Activated CD8-positive, alpha-beta T cell treated with anti-CD3 and anti-CD28 coated beads for 36 hours (primary cell): Measurements from ENCODE around the gene GLRX2. TPM values are rescaled to one million over a fixed set of nuclear protein-coding genes. Genes with fewer than 3 reads are reported as not detected.
A peak's percentile ranks its signal among the peaks of the same experiment; 100 is the strongest.

Experiments
- ATAC-seq: fragments of 200-7000 bp; cut with Tn5 transposase; one replicate; pipeline ENCODE4 v1.10.0; 2021; ENCODE audit warnings: mild to moderate bottlenecking, moderate library complexity
- CTCF ChIA-PET: fragments of 350-600 bp; sonication (Branson Sonifier 250); formaldehyde crosslinking; loops from one replicate; lab custom pipeline; 2021; ENCODE audit warnings: antibody characterized with exemption; lab: Charles Lee
- POLR2A ChIA-PET: fragments of 350-600 bp; sonication (Branson Sonifier 250); formaldehyde crosslinking; loops from one replicate; lab custom pipeline; 2021; ENCODE audit warnings: antibody characterized with exemption; lab: Charles Lee
- DNase-seq: peaks from one replicate; pipeline ENCODE4 v3.0.0-alpha.2; 2020
- H3K27ac Mint-ChIP-seq: one replicate; pipeline ENCODE4 v1.8.0; 2021; ENCODE audit warnings: mild to moderate bottlenecking, mixed read lengths
- H3K27me3 Mint-ChIP-seq: one replicate; pipeline ENCODE4 v1.8.0; 2021; ENCODE audit warnings: mixed read lengths
- H3K36me3 Mint-ChIP-seq: one replicate; pipeline ENCODE4 v1.8.0; 2021; ENCODE audit warnings: low read depth, mixed read lengths
- H3K4me1 Mint-ChIP-seq: one replicate; pipeline ENCODE4 v1.8.0; 2021; ENCODE audit warnings: low read depth, mixed read lengths
- H3K4me3 Mint-ChIP-seq: one replicate; pipeline ENCODE4 v1.8.0; 2021; ENCODE audit warnings: mild to moderate bottlenecking, moderate library complexity, mixed read lengths
- H3K9me3 Mint-ChIP-seq: one replicate; pipeline ENCODE4 v1.8.0; 2021; ENCODE audit warnings: mixed read lengths
- CTCF ChIP-seq: fragments of 200-600 bp; IDR thresholded peaks from one replicate; pipeline ENCODE4 v1.8.0; 2022; ENCODE audit warnings: antibody characterized with exemption, mild to moderate bottlenecking
- intact Hi-C: fragments of 100-400 bp; cut with micrococcal nuclease; formaldehyde crosslinking; loops from one replicate; pipeline ENCODE4 v1.10.0; 2022
- total RNA-seq, 2 experiments: library from RNA; stranded (reverse); gene quantifications; one replicate each; pipeline ENCODE4 v1.2.3, GENCODE V29; 2021

Gene GLRX2
- total RNA-seq, 2 experiments from 2014 or later: 24.3 to 29.5 TPM

DNA sequence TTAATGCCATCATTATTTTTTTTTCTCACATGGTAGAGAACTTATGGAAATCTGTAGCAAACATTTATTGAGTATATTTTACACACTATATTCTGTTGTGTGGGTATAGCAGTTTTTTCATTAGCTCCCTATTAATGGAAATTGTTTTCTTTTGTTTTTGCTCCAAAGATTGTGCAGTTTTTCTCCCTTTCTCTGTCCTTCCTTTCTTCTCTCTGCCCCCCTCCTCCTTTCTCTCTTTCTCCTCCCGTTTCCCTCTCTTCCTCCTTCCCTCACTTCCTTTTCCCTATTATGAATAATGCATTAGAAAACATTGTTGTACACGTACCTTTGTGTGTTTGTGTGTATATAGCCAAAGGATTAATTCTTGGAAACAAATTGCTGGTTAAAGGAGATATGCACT, 37.2 kb upstream of the GLRX2 start:
- ATAC-seq (no peak), DNase-seq (no peak)
- intact Hi-C loops: no loop called here
- CTCF ChIA-PET: interaction anchor here (1.6 kb wide), 1 partner anchor 20 kb away, joined by 4 read pairs; the partner anchor contains the start of gene CDC73
- POLR2A ChIA-PET: no interaction called here
- Mint-ChIP-seq H3K27me3 (no peaks in the 10 kb centered on the region), H3K36me3 (peaks cover 41% of the 10 kb centered on the region), H3K4me3 (no peak overlapping the region), H3K4me1 (peaks cover 19% of the 10 kb centered on the region), H3K9me3 (no peaks in the 10 kb centered on the region), H3K27ac (no peak overlapping the region)
- TF ChIP-seq CTCF: no peak

DNA sequence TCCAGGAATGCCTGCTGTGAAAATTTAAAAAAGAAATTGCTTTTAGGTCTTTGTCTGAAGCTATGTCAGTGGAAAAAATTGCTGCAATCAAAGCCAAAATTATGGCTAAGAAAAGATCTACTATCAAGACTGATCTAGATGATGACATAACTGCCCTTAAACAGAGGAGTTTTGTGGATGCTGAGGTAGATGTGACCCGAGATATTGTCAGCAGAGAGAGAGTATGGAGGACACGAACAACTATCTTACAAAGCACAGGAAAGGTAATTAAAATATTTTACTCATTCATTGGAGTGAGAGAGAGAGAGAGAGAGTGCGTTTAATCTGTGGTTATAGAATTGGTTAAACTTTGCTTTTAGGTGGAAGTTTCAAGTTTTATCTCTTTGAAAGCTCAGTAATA, 36.6 kb upstream of the GLRX2 start:
- Mint-ChIP-seq H3K4me3 (no peak overlapping the region), H3K27me3 (no peaks in the 10 kb centered on the region), H3K9me3 (no peaks in the 10 kb centered on the region), H3K4me1 (peaks cover 19% of the 10 kb centered on the region), H3K27ac (peak overlapping the region; percentile 49), H3K36me3 (peaks cover 45% of the 10 kb centered on the region)
- ATAC-seq (peak; percentile 56), DNase-seq (peak; percentile 24)
- TF ChIP-seq CTCF: no peak
- intact Hi-C loops: no loop called here
- ChIA-PET POLR2A (no interaction called here), CTCF (interaction anchor here (1.6 kb wide), 1 partner anchor 19 kb away, joined by 4 read pairs; the partner anchor contains the start of gene CDC73)

DNA sequence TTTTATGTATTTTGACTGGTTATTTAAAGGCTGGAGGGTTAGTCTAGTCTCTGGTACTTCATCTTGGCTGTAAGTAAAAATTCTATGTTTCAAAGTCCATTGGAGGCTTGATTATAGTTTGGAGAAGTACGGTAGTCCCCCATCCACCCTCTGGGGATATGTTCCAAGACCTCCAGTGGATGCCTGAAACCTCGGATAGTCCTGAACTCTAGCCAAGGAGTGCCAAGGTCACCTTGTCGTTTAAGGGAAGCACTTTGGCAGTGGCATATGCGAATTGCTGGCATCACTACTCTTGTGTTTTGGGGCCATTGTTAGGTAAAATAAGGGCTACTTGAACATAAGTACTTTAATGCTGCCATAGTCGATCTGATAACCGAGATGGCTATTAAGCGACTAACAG, 35.0 kb upstream of the GLRX2 start:
- H3K27ac Mint-ChIP-seq: no peak overlapping the region

DNA sequence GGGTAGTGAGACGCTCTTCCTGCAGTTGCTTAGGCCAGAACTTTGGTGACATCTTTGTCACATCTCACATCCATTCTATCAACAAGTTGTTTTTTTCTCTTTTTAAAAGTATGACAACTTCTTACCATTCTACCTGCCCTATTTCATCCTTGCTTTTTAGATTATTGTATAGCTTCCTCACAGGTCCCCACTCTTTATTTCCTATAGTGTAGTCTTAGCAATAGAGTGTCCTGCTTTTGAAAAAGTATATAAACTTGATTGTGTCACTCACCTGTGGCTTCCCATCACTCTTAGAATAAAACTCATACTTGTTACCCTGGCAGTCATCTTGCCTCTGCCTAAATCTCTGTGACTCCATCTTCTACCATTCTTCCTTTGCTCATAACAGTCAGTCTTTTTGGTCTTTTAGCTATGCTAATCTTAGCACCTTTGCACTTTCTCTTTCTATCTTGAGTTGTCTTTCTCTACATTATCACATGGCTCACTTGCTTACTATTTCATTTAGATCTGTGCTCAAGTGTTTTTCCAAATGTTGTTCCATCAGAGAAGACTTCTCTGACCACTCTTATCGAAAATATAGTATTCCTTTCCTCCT, 26.1 kb upstream of the GLRX2 start:
- POLR2A ChIA-PET: interaction anchor here (0.8 kb wide), 1 partner anchor 11 kb away, joined by 3 read pairs; no protein-coding TSS in a partner anchor

More for the DNA sequence above, 35.0 kb upstream of the GLRX2 start:
- intact Hi-C loops: no loop called here
- Mint-ChIP-seq H3K9me3 (no peaks in the 10 kb centered on the region), H3K4me3 (no peak overlapping the region), H3K36me3 (peaks cover 43% of the 10 kb centered on the region), H3K27me3 (no peaks in the 10 kb centered on the region), H3K4me1 (peaks cover 20% of the 10 kb centered on the region)
- ChIA-PET POLR2A (no interaction called here), CTCF (no interaction called here)
- no peak for DNase-seq
- no peak for ATAC-seq
- TF ChIP-seq CTCF: no peak

More for the DNA sequence above, 26.1 kb upstream of the GLRX2 start:
- DNase-seq (no peak), ATAC-seq (peak; percentile 68)
- intact Hi-C loops: no loop called here
- no peak for TF ChIP-seq CTCF
- Mint-ChIP-seq H3K4me3 (no peak overlapping the region), H3K27me3 (no peaks in the 10 kb centered on the region), H3K4me1 (peaks cover 33% of the 10 kb centered on the region), H3K9me3 (no peaks in the 10 kb centered on the region), H3K36me3 (peaks cover 33% of the 10 kb centered on the region), H3K27ac (peak overlapping the region; percentile 27)
- CTCF ChIA-PET: interaction anchor here (0.6 kb wide), 1 partner anchor 71 kb away, joined by 3 read pairs; no protein-coding TSS in a partner anchor
